RWPE2 (cell line): ENCODE data around the gene MAST2.

Source experiments
- ATAC-seq: fragments of 200-7000 bp; cut with Tn5 transposase; 3 replicates; pipeline ENCODE4 v1.9.1; 2021; ENCODE audit warnings: low read depth
- DNase-seq: peaks from one replicate; pipeline ENCODE4 v3.0.0-alpha.2; 2020; ENCODE audit warnings: low spot score
- H3K27ac ChIP-seq: fragments of 450-650 bp; 2 replicates; pipeline ENCODE4 v1.5.1; 2017; ENCODE audit warnings: mild to moderate bottlenecking; ENCODE audit not compliant: poor library complexity, severe bottlenecking
- H3K27me3 ChIP-seq: fragments of 250-450 bp; sonication (Bioruptor Pico); 2 replicates; pipeline ENCODE4 v1.5.1; 2021; ENCODE audit warnings: mild to moderate bottlenecking, moderate library complexity; ENCODE audit not compliant: insufficient read depth, poor library complexity, severe bottlenecking
- H3K36me3 ChIP-seq: fragments of 250-450 bp; sonication (Bioruptor Pico); 2 replicates; pipeline ENCODE4 v1.5.1; 2020; ENCODE audit warnings: low read depth, mild to moderate bottlenecking, moderate library complexity
- H3K4me1 ChIP-seq: fragments of 250-450 bp; sonication (Bioruptor Pico); 2 replicates; pipeline ENCODE4 v1.5.1; 2021; ENCODE audit warnings: mild to moderate bottlenecking, moderate library complexity; ENCODE audit not compliant: insufficient read depth, poor library complexity, severe bottlenecking
- H3K4me3 ChIP-seq: fragments of 250-450 bp; sonication (Bioruptor Pico); 2 replicates; pipeline ENCODE4 v1.5.1; 2021; ENCODE audit warnings: mild to moderate bottlenecking, moderate library complexity; ENCODE audit not compliant: severe bottlenecking
- H3K9me3 ChIP-seq: fragments of 250-450 bp; sonication (Bioruptor Pico); 2 replicates; pipeline ENCODE4 v1.5.1; 2021; ENCODE audit warnings: mild to moderate bottlenecking, moderate library complexity; ENCODE audit not compliant: severe bottlenecking
- TF ChIP-seq, protein P1 (sequence below): fragments of 450-650 bp; IDR thresholded peaks from one replicate; pipeline ENCODE4 v1.5.1; 2017; ENCODE audit warnings: mild to moderate bottlenecking, moderate library complexity; ENCODE audit not compliant: poor library complexity, severe bottlenecking

MAST2 gene

DNA sequence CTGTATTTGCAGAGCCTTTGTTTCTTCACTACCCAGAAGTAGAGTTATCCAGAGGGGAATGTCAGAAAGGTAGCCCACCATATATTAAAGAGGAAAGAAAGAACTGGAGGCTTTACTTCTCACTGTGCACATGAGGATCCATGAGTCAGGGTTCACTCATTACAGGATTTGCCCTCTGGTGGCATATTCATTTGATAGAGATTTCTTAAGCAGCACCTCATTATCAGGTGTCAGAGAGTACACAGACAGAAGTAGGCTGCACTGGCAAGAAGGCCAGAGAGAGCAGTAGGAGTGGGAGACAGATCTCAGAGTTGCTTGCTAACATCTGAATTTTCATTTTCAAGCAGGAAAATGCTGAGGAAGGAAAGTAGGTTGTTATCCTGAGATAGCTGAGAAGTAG, 205.2 kb downstream of the MAST2 start:
- no peaks in the 10 kb centered on the region for H3K4me1 ChIP-seq
- H3K4me3 ChIP-seq, result no peak overlapping the region
- H3K9me3 ChIP-seq, result no peaks in the 10 kb centered on the region
- no peak overlapping the region for H3K27ac ChIP-seq
- ATAC-seq (no peak), DNase-seq (no peak)
- no peaks in the 10 kb centered on the region for H3K27me3 ChIP-seq
- peaks cover 24% of the 10 kb centered on the region for H3K36me3 ChIP-seq
- TF ChIP-seq, protein P1, sequence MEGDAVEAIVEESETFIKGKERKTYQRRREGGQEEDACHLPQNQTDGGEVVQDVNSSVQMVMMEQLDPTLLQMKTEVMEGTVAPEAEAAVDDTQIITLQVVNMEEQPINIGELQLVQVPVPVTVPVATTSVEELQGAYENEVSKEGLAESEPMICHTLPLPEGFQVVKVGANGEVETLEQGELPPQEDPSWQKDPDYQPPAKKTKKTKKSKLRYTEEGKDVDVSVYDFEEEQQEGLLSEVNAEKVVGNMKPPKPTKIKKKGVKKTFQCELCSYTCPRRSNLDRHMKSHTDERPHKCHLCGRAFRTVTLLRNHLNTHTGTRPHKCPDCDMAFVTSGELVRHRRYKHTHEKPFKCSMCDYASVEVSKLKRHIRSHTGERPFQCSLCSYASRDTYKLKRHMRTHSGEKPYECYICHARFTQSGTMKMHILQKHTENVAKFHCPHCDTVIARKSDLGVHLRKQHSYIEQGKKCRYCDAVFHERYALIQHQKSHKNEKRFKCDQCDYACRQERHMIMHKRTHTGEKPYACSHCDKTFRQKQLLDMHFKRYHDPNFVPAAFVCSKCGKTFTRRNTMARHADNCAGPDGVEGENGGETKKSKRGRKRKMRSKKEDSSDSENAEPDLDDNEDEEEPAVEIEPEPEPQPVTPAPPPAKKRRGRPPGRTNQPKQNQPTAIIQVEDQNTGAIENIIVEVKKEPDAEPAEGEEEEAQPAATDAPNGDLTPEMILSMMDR, result no peak

DNA sequence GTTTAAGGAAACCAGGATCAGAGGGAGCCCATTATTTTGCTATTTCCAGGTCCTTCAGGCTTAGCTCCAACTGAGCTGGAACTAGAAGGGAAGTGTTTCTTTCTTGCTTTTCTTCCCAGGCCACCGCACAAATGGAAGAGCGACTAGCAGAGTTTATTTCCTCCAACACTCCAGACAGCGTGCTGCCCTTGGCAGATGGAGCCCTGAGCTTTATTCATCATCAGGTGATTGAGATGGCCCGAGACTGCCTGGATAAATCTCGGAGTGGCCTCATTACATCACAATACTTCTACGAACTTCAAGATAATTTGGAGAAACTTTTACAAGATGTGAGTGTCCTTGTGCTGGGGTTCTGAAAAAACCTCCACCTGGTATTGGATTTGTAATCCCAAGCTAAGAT, 207.2 kb downstream of the MAST2 start:
- no peak for ATAC-seq
- Histone ChIP-seq H3K4me3 (no peak overlapping the region), H3K9me3 (no peaks in the 10 kb centered on the region), H3K36me3 (peaks cover 24% of the 10 kb centered on the region), H3K27me3 (no peaks in the 10 kb centered on the region), H3K4me1 (no peaks in the 10 kb centered on the region), H3K27ac (no peak overlapping the region)
- TF ChIP-seq, protein P1, result no peak
- no peak for DNase-seq

GRCh38 chr1:46011121-46011695, 207.8 kb downstream of the MAST2 start:
- Histone ChIP-seq H3K4me3 (no peak overlapping the region), H3K27me3 (no peaks in the 10 kb centered on the region), H3K36me3 (peaks cover 24% of the 10 kb centered on the region), H3K9me3 (no peaks in the 10 kb centered on the region), H3K27ac (no peak overlapping the region), H3K4me1 (no peaks in the 10 kb centered on the region)
- no peak for ATAC-seq
- no peak for DNase-seq
- TF ChIP-seq, protein P1, result no peak

- Histone ChIP-seq H3K4me1 (no peaks in the 10 kb centered on the region), H3K27me3 (no peaks in the 10 kb centered on the region), H3K9me3 (no peaks in the 10 kb centered on the region), H3K36me3 (peaks cover 14% of the 10 kb centered on the region), H3K27ac (no peak overlapping the region), H3K4me3 (no peak overlapping the region)
- TF ChIP-seq, protein P1, result no peak
- ATAC-seq (no peak), DNase-seq (no peak)
Observed at GRCh38 chr1:46012236-46012635, 208.8 kb downstream of the MAST2 start.

GRCh38 chr1:46013581-46013980, 210.2 kb downstream of the MAST2 start:
- TF ChIP-seq, protein P1, result no peak
- ATAC-seq, result no peak
- Histone ChIP-seq H3K4me1 (no peaks in the 10 kb centered on the region), H3K9me3 (no peaks in the 10 kb centered on the region), H3K27ac (no peak overlapping the region), H3K27me3 (no peaks in the 10 kb centered on the region), H3K36me3 (peaks cover 8% of the 10 kb centered on the region; the same call in 1 of the 2 replicates), H3K4me3 (no peak overlapping the region)
- no peak for DNase-seq
